Ishikawa (cell line): Measurements from ENCODE around the gene MRPS23.

Experiments used
- CEBPB ChIP-seq: IDR thresholded peaks from 2 replicates; pipeline ENCODE4 v1.6.1; 2012
- CREB1 ChIP-seq: IDR thresholded peaks from 2 replicates; pipeline ENCODE4 v1.6.1; 2012; ENCODE audit warnings: low read depth
- EGR1 ChIP-seq: IDR thresholded peaks from 2 replicates; pipeline ENCODE4 v1.6.1; 2012
- EP300 ChIP-seq: IDR thresholded peaks from 2 replicates; pipeline ENCODE4 v1.6.1; 2012; ENCODE audit warnings: borderline replicate concordance
- FOXM1 ChIP-seq: IDR thresholded peaks from 2 replicates; pipeline ENCODE4 v1.6.1; 2012; ENCODE audit warnings: low read depth, borderline replicate concordance
- MAX ChIP-seq: IDR thresholded peaks from 2 replicates; pipeline ENCODE4 v1.6.1; 2012
- NFIC ChIP-seq: IDR thresholded peaks from 2 replicates; pipeline ENCODE4 v1.6.1; 2012
- RAD21 ChIP-seq: IDR thresholded peaks from 2 replicates; pipeline ENCODE4 v1.6.1; 2012; ENCODE audit warnings: low read depth
- REST ChIP-seq: IDR thresholded peaks from 2 replicates; pipeline ENCODE4 v1.6.1; 2012; ENCODE audit warnings: low read depth, mild to moderate bottlenecking
- TAF1 ChIP-seq: IDR thresholded peaks from 2 replicates; pipeline ENCODE4 v1.6.1; 2012; ENCODE audit warnings: low read depth, mild to moderate bottlenecking
- TCF12 ChIP-seq: IDR thresholded peaks from 2 replicates; pipeline ENCODE4 v1.6.1; 2012; ENCODE audit warnings: low read depth
- TEAD4 ChIP-seq: IDR thresholded peaks from 2 replicates; pipeline ENCODE4 v1.6.1; 2012
- USF1 ChIP-seq: IDR thresholded peaks from 2 replicates; pipeline ENCODE4 v1.6.1; 2012
- YY1 ChIP-seq: IDR thresholded peaks from 2 replicates; pipeline ENCODE4 v1.6.1; 2012; ENCODE audit warnings: low read depth
- ZBTB7A ChIP-seq: IDR thresholded peaks from 2 replicates; pipeline ENCODE4 v1.6.1; 2012; ENCODE audit warnings: low read depth

Gene MRPS23

GRCh38 chr17:57849163-57849873 lies 526 bp downstream of the MRPS23 start:
- TF ChIP-seq TAF1 (no peak), TEAD4 (no peak)

GRCh38 chr17:57842280-57842679 lies 7.6 kb downstream of the MRPS23 start:
- no peak for TF ChIP-seq TAF1
- TF ChIP-seq RAD21 = no peak
- TF ChIP-seq USF1 = no peak
- no peak for TF ChIP-seq YY1
- no peak for TF ChIP-seq EP300
- no peak for TF ChIP-seq CEBPB
- no peak for TF ChIP-seq TCF12
- no peak for TF ChIP-seq REST
- no peak for TF ChIP-seq ZBTB7A
- TF ChIP-seq NFIC = no peak
- TF ChIP-seq CREB1 = no peak
- no peak for TF ChIP-seq FOXM1
- TF ChIP-seq EGR1 = no peak
- no peak for TF ChIP-seq MAX
- TF ChIP-seq TEAD4 = no peak

- TF ChIP-seq NFIC = no peak
- TF ChIP-seq CEBPB = no peak
- TF ChIP-seq YY1 = no peak
- no peak for TF ChIP-seq EP300
- TF ChIP-seq TAF1 = no peak
- TF ChIP-seq MAX = no peak
- TF ChIP-seq EGR1 = no peak
- TF ChIP-seq FOXM1 = no peak
- no peak for TF ChIP-seq RAD21
- no peak for TF ChIP-seq TCF12
- no peak for TF ChIP-seq ZBTB7A
- TF ChIP-seq CREB1 = no peak
- no peak for TF ChIP-seq TEAD4
Measured at GRCh38 chr17:57839571-57839923, 10.3 kb downstream of the MRPS23 start.

GRCh38 chr17:57838857-57839570 lies 10.8 kb downstream of the MRPS23 start:
- TF ChIP-seq USF1 (no peak), FOXM1 (no peak), ZBTB7A (no peak), CREB1 (no peak), CEBPB (no peak), EP300 (no peak), MAX (no peak), TAF1 (no peak), TEAD4 (no peak), REST (no peak), NFIC (no peak), RAD21 (no peak), EGR1 (no peak), YY1 (no peak), TCF12 (no peak)

GRCh38 chr17:57838453-57838852 lies 11.4 kb downstream of the MRPS23 start:
- TF ChIP-seq EP300 = no peak
- TF ChIP-seq FOXM1 = no peak
- TF ChIP-seq ZBTB7A = no peak
- TF ChIP-seq TCF12 = no peak
- TF ChIP-seq REST = no peak
- no peak for TF ChIP-seq EGR1
- TF ChIP-seq CEBPB = no peak
- no peak for TF ChIP-seq YY1
- TF ChIP-seq CREB1 = no peak
- TF ChIP-seq USF1 = no peak
- TF ChIP-seq TAF1 = no peak
- no peak for TF ChIP-seq TEAD4
- no peak for TF ChIP-seq RAD21
- TF ChIP-seq NFIC = no peak
- TF ChIP-seq MAX = no peak
